GM12801 (cell line): ENCODE measurements around the gene PROK2.

Experiments used
- TF ChIP-seq, protein P1 (sequence below): IDR thresholded peaks from one replicate; pipeline ENCODE4 v1.5.1; 2011; ENCODE audit warnings: control low read depth; ENCODE audit not compliant: insufficient read length; ENCODE audit errors: extremely low read depth

Gene PROK2

GRCh38 chr3:71776538-71776937 lies 8.4 kb downstream of the PROK2 start:
- TF ChIP-seq, protein P1, sequence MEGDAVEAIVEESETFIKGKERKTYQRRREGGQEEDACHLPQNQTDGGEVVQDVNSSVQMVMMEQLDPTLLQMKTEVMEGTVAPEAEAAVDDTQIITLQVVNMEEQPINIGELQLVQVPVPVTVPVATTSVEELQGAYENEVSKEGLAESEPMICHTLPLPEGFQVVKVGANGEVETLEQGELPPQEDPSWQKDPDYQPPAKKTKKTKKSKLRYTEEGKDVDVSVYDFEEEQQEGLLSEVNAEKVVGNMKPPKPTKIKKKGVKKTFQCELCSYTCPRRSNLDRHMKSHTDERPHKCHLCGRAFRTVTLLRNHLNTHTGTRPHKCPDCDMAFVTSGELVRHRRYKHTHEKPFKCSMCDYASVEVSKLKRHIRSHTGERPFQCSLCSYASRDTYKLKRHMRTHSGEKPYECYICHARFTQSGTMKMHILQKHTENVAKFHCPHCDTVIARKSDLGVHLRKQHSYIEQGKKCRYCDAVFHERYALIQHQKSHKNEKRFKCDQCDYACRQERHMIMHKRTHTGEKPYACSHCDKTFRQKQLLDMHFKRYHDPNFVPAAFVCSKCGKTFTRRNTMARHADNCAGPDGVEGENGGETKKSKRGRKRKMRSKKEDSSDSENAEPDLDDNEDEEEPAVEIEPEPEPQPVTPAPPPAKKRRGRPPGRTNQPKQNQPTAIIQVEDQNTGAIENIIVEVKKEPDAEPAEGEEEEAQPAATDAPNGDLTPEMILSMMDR: no peak

GRCh38 chr3:71771884-71772283 lies 13.1 kb downstream of the PROK2 start:
- TF ChIP-seq, protein P1: no peak

- TF ChIP-seq, protein P1: no peak
Observed at GRCh38 chr3:71771126-71771525, 13.8 kb downstream of the PROK2 start.

GRCh38 chr3:71763426-71763825 lies 21.5 kb downstream of the PROK2 start:
- TF ChIP-seq, protein P1: no peak

DNA sequence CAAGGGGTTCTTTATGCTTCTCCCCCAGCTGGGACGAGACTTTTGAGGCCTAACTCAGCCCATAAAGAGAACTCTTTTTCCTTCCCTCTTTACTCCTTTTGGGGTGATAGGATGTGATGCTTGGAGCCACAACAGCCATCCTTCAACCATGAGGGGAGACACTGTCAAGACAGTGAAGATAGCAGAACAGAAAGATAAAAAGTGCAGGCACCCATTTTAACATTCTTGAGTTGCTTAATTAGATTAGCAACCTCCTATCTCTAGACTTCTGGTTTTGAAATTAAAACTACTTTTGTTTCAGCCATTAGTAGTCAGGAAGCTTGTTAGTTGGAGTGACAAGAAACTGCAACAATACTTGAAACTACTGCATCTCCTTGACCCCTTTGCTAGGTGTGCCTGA lies 24.8 kb downstream of the PROK2 start:
- TF ChIP-seq, protein P1: no peak

DNA sequence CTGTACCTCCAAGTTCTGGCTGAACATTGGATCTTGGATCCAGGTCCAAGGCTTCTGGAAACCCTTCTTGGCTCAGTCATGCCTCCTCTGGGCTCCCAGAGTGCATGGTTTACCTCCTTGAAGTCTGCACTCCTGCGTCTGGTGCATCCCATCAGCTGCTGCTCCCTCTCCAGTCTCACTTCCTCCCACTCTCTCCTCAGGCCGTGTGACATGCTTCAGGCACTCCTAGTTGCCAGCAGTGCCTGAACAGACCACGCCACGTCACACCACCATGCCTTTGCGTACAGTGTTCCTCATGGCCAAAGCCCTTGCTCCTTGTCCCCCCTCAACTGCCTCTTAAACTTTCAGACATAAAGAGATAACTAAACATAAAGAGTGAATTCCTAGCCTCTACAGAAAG lies 25.5 kb downstream of the PROK2 start:
- TF ChIP-seq, protein P1: no peak

DNA sequence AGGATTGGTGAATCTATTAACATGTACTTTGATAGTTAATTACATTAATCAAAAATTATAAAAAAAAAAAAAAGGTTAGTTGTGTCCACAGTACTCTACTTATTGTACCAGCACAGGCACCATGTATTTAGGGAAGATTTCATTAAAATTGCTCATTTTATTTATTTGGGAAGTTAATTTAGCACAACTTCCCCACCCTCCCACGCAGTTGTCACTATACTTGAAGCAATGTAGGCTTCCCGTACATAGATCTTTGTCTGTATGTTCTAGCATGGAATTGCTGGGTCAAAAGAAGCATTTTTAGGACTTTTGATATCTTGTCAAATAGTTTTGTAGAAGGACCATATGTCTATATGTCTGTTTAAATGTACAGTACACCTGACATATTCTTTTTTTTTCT lies 26.9 kb downstream of the PROK2 start:
- TF ChIP-seq, protein P1: no peak
